Stimulated activated CD8-positive, alpha-beta memory T cell treated with anti-CD3 and anti-CD28 coated beads, Interleukin-12 subunit alpha, Interleukin-12 subunit beta, amount 100 ng/mL, for 1 hour (primary cell): Measurements from ENCODE around the gene CCDC57.
"Not testable (repeated sequence)": the region's sequence is repeated elsewhere in the genome, so short reads cannot be mapped to it uniquely, and the experiment has no call there.

Experiments used
- DNase-seq: peaks from one replicate; pipeline ENCODE4 v3.0.0-alpha.2; 2020; ENCODE audit warnings: low read depth

CCDC57 gene

GRCh38 chr17:82152556-82153294, 59.9 kb downstream of the CCDC57 start:
- DNase-seq, result no peak

- DNase-seq, result no peak
Measured at GRCh38 chr17:82152114-82152513, 60.5 kb downstream of the CCDC57 start.

GRCh38 chr17:82151106-82151957, 61.3 kb downstream of the CCDC57 start:
- DNase-seq, result no peak

GRCh38 chr17:82149401-82150099, 63.1 kb downstream of the CCDC57 start:
- DNase-seq, result no peak

- DNase-seq, result no peak
Measured at GRCh38 chr17:82148997-82149396, 63.6 kb downstream of the CCDC57 start.

- DNase-seq, result no peak
Measured at GRCh38 chr17:82148011-82148410, 64.6 kb downstream of the CCDC57 start.

- DNase-seq, result no peak
Measured at GRCh38 chr17:82146663-82147654, 65.7 kb downstream of the CCDC57 start.

GRCh38 chr17:82145550-82146155, 67.0 kb downstream of the CCDC57 start:
- no peak for DNase-seq

GRCh38 chr17:82143333-82143732, 69.3 kb downstream of the CCDC57 start:
- no peak for DNase-seq

GRCh38 chr17:82139961-82140360, 72.7 kb downstream of the CCDC57 start:
- DNase-seq, result not testable (repeated sequence)

GRCh38 chr17:82138511-82138992, 74.1 kb downstream of the CCDC57 start:
- DNase-seq, result no peak

- DNase-seq, result no peak
Measured at GRCh38 chr17:82134101-82134500, 78.5 kb downstream of the CCDC57 start.

- DNase-seq, result not testable (repeated sequence)
Measured at GRCh38 chr17:82133166-82133953, 79.3 kb downstream of the CCDC57 start.

GRCh38 chr17:82129095-82129494, 83.5 kb downstream of the CCDC57 start:
- DNase-seq, result no peak

- DNase-seq, result no peak
Measured at GRCh38 chr17:82128287-82128686, 84.4 kb downstream of the CCDC57 start.

- DNase-seq, result no peak
Measured at GRCh38 chr17:82127704-82128103, 84.9 kb downstream of the CCDC57 start.

- no peak for DNase-seq
Measured at GRCh38 chr17:82127315-82127595, 85.4 kb downstream of the CCDC57 start.

GRCh38 chr17:82126556-82127314, 85.9 kb downstream of the CCDC57 start:
- DNase-seq, result peak; percentile 61

GRCh38 chr17:82124101-82124500, 88.5 kb downstream of the CCDC57 start:
- no peak for DNase-seq
